Measurements from ENCODE around the gene WFS1.

DNA sequence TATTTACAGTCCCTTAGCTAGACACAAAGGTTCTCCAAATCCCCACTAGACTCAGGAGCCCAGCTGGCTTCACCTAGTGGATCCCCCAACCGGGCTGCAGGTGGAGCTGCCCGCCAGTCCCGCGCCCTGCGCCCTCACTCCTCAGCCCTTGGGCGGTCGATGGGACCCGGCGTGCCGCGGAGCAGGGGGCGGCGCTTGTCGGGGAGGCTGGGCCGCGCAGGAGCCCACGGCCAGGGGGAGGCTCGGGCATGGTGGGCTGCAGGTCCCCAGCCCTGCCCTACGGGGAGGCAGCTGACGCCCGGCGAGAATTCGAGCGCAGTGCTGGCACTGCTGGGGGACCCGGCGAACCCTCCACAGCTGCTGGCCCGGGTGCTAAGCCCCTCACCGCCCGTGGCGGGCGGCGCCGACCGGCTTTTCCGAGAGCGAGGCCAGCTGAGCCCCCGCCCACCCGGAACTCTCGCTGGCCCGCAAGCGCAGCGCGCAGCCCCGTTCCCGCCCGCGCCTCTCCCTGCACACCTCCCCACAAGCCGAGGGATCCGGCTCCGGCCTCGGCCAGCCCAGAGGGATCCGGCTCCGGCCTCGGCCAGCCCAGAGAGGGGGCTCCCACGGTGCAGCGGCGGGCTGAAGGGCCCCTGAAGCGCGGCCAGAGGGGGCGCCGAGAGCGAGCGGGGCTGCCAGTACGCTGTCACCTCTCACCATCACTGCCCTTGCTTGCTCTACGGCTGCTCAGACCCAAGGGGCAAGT is 39.4 kb downstream of the WFS1 start:
- no peak for TF ChIP-seq POLR2A (IDR thresholded peaks at IDR 0.05; ENCODE audit: low read depth, low read length)
- no peak for TF ChIP-seq POLR2AphosphoS5 (IDR thresholded peaks at IDR 0.05; ENCODE audit: low read depth, low read length)
- TF ChIP-seq POU2F2 (IDR thresholded peaks at IDR 0.05; ENCODE audit: low read depth, low read length) = no peak
- TF ChIP-seq TAF1 (IDR thresholded peaks at IDR 0.05; ENCODE audit: low read depth, low read length) = no peak
- no peak for TF ChIP-seq SPI1 (IDR thresholded peaks at IDR 0.05; ENCODE audit: low read depth, low read length)
- no peak for TF ChIP-seq PAX5 (IDR thresholded peaks at IDR 0.05; ENCODE audit: insufficient read depth, low read length, severe bottlenecking)
